Measurements from ENCODE around the gene CCDC141. TPM values are rescaled to one million over a fixed set of nuclear protein-coding genes. Genes with fewer than 3 reads are reported as not detected.

Gene CCDC141
- total and polyA plus RNA-seq, 2 of the 13 experiments (the other 11 are each of a cell fraction or from before 2014, with no cell fraction given): not detected

DNA sequence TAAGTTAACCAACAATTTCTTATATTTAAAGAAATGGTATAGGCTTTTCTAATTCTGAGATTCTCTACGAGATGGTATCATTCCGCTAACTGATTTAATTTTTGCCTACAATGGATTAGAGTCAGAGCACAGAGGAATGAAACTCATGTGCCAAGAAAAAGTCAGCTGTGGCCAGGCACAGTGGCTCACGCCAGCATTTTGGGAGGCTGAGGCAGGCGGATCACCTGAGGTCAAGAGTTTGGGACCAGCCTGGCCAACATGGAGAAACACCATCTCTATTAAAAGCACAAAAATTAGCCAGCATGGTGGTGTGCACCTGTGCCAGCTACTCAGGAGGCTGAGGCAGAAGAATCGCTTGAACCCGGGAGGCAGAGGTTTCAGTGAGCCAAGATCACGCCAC is 225.8 kb downstream of the CCDC141 start:
- Histone ChIP-seq H3K9ac (ENCODE audit: insufficient read depth, low read depth, low read length) (no peak overlapping the region), H4K20me1 (ENCODE audit: insufficient read depth, low read length) (no peaks in the 10 kb centered on the region), H3K79me2 (ENCODE audit: insufficient read depth, low read length) (no peaks in the 10 kb centered on the region), H3K27ac (ENCODE audit: extremely low read length, insufficient read depth, low read length) (no peak overlapping the region), H2AFZ (ENCODE audit: low read length) (no peak overlapping the region), H3K9me3 (ENCODE audit: low read length) (no peaks in the 10 kb centered on the region), H3K27me3 (ENCODE audit: control insufficient read depth in 1 of 2, insufficient read depth in 2 of 2, low read length in 2 of 2) (no peaks in the 10 kb centered on the region; a peak in 1 of 5 replicates), H3K36me3 (replicated peaks in 1 of 2; ENCODE audit: control insufficient read depth in 1 of 2, insufficient read depth in 2 of 2, low read length in 2 of 2) (no peaks in the 10 kb centered on the region), H3K4me3 (replicated peaks in 1 of 3; ENCODE audit: insufficient read depth in 1 of 3, low read depth in 2 of 3, low read length in 3 of 3) (no peak overlapping the region), H3K4me2 (ENCODE audit: low read depth, low read length) (no peak overlapping the region), H3K4me1 (ENCODE audit: insufficient read depth, low read length) (peaks cover 11% of the 10 kb centered on the region)
- in situ Hi-C loops (cut with HindIII; ENCODE audit: extremely low pct_ligation_motif_present, low pct_unique_long_range_greater_than_20kb): no loop called here
- POLR2A ChIA-PET: no interaction called here
- ATAC-seq (no peak), DNase-seq (ENCODE audit: low spot score) (no peak), FAIRE-seq (no peak)
- 15% methylated on average over 7 of the region's 7 CpGs for WGBS (ENCODE audit: low lambda C conversion rate)
- CTCF ChIA-PET (ENCODE audit: low intra/inter-chr PET ratio, low total read pairs): no interaction called here
- TF ChIP-seq GABPA (IDR thresholded peaks at IDR 0.05; ENCODE audit: low read depth, low read length) (no peak), GABPA (CRISPR knock-in tag; IDR thresholded peaks at IDR 0.05; ENCODE audit: low read depth) (no peak), ARID2 (CRISPR knock-in tag; IDR thresholded peaks at IDR 0.05; ENCODE audit: borderline replicate concordance) (no peak), ZIK1 (CRISPR knock-in tag; IDR thresholded peaks at IDR 0.05; ENCODE audit: borderline replicate concordance, low read depth) (no peak), TSC22D2 (CRISPR knock-in tag; IDR thresholded peaks at IDR 0.05; ENCODE audit: borderline replicate concordance) (no peak), YEATS2 (CRISPR knock-in tag; IDR thresholded peaks at IDR 0.05; ENCODE audit: borderline replicate concordance) (no peak), POLR2AphosphoS2 (IDR thresholded peaks at IDR 0.05; ENCODE audit: low read depth, low read length) (no peak), ZNF234 (CRISPR knock-in tag; conservative IDR thresholded peaks at IDR 0.05) (no peak), RARG (CRISPR knock-in tag; IDR thresholded peaks at IDR 0.05; ENCODE audit: low read depth) (no peak), CBX1 (IDR thresholded peaks at IDR 0.05; ENCODE audit: low read depth) (no peak)
- TF ChIP-seq, protein P1, sequence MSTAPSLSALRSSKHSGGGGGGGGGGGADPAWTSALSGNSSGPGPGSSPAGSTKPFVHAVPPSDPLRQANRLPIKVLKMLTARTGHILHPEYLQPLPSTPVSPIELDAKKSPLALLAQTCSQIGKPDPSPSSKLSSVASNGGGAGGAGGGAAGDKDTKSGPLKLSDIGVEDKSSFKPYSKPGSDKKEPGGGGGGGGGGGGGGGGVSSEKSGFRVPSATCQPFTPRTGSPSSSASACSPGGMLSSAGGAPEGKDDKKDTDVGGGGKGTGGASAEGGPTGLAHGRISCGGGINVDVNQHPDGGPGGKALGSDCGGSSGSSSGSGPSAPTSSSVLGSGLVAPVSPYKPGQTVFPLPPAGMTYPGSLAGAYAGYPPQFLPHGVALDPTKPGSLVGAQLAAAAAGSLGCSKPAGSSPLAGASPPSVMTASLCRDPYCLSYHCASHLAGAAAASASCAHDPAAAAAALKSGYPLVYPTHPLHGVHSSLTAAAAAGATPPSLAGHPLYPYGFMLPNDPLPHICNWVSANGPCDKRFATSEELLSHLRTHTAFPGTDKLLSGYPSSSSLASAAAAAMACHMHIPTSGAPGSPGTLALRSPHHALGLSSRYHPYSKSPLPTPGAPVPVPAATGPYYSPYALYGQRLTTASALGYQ (CRISPR knock-in tag; IDR thresholded peaks at IDR 0.05): no peak
- intact Hi-C loops (cut with micrococcal nuclease; ENCODE audit: unreplicated experiment): no loop called here
- no TSS peak for BruUV-seq (replicated peaks)
